Suprapubic skin (tissue), 4 donors: ENCODE measurements around the gene ANK3. TPM values are rescaled to one million over a fixed set of nuclear protein-coding genes. Genes with fewer than 3 reads are reported as not detected.
A peak's percentile ranks its signal among the peaks of the same experiment; 100 is the strongest.

Experiments
- DNase-seq, 2 donors: peaks; one replicate each; pipeline ENCODE4 v3.0.0-alpha.2; 2019; ENCODE audit warnings: low spot score in 2 of 2
- H3K27ac ChIP-seq: fragments of 200-600 bp; sonication (generic); one replicate; pipeline ENCODE4 v1.5.1; 2019
- H3K27me3 ChIP-seq: fragments of 200-600 bp; sonication (generic); one replicate; pipeline ENCODE4 v1.5.1; 2019
- H3K36me3 ChIP-seq: fragments of 200-600 bp; sonication (generic); one replicate; pipeline ENCODE4 v1.5.1; 2019
- H3K4me1 ChIP-seq: fragments of 200-600 bp; sonication (generic); one replicate; pipeline ENCODE4 v1.5.1; 2019
- H3K4me3 ChIP-seq: fragments of 200-600 bp; sonication (generic); one replicate; pipeline ENCODE4 v1.5.1; 2019; ENCODE audit warnings: mild to moderate bottlenecking
- H3K9me3 ChIP-seq: fragments of 200-600 bp; sonication (generic); one replicate; pipeline ENCODE4 v1.5.1; 2019
- EP300 ChIP-seq: sonication (generic); formaldehyde crosslinking; IDR thresholded peaks from one replicate; pipeline ENCODE4 v1.6.1; 2017; ENCODE audit warnings: antibody characterized with exemption
- POLR2A ChIP-seq, 2 donors: fragments of 450-650 bp; IDR thresholded peaks; one replicate each; pipeline ENCODE4 v1.6.1; 2017; ENCODE audit warnings: antibody characterized with exemption in 2 of 2, mild to moderate bottlenecking in 2 of 2, moderate library complexity in 2 of 2
- POLR2AphosphoS5 ChIP-seq, 3 donors: sonication (generic); formaldehyde crosslinking; IDR thresholded peaks; one replicate each; pipeline ENCODE4 v1.6.1; 2017; ENCODE audit warnings: antibody characterized with exemption in 3 of 3
- WGBS: methylation state at CpG from one replicate; pipeline ENCODE4 v1.1.5; 2018; 5-methylcytosine and 5-hydroxymethylcytosine counted together
- total RNA-seq, 4 donors: library from RNA; depleted of rRNA; stranded (reverse); fragments of >200 nt; gene quantifications; one replicate each; pipeline ENCODE4 v1.1.0, GENCODE V29; 2016
- TF ChIP-seq, protein P1 (sequence below), 2 donors: fragments of 200-600 bp in 1 of 2; fragments of 450-650 bp in 1 of 2; sonication (generic) in 1 of 2; IDR thresholded peaks; one replicate each; pipeline ENCODE4 v1.5.1; 2016 to 2019; ENCODE audit warnings: antibody characterized with exemption in 2 of 2, mild to moderate bottlenecking in 1 of 2, moderate library complexity in 1 of 2

Gene ANK3
- total RNA-seq, 4 donors from 2014 or later = 89.1 to 191 (median 112) TPM

DNA sequence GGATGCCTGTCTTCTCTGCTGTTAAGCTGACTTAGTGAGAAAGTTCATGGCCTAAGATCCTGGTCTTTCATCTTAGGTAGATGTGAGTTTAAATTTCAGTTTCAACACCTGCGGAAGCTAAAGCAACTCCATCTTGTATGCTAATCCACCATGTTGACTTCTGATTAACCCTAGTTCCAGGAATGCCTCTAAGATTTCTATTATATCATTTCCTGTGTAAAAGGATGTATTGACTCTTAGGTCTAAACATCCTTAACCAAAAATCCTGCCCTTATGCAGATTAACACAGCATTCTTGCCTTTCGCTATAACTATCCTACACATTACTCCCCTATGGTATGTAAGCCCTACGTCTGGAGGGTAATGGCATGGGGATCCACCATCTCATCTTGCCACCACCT is 388.9 kb downstream of the ANK3 start:
- no peak for TF ChIP-seq EP300
- H3K9me3 ChIP-seq = no peaks in the 10 kb centered on the region
- 98% methylated on average over 3 of the region's 3 CpGs for WGBS
- no peaks in the 10 kb centered on the region for H3K27me3 ChIP-seq
- H3K36me3 ChIP-seq = no peaks in the 10 kb centered on the region
- no peak overlapping the region for H3K27ac ChIP-seq
- DNase-seq = no peak
- no peak overlapping the region for H3K4me3 ChIP-seq
- H3K4me1 ChIP-seq = peaks cover 8% of the 10 kb centered on the region

DNA sequence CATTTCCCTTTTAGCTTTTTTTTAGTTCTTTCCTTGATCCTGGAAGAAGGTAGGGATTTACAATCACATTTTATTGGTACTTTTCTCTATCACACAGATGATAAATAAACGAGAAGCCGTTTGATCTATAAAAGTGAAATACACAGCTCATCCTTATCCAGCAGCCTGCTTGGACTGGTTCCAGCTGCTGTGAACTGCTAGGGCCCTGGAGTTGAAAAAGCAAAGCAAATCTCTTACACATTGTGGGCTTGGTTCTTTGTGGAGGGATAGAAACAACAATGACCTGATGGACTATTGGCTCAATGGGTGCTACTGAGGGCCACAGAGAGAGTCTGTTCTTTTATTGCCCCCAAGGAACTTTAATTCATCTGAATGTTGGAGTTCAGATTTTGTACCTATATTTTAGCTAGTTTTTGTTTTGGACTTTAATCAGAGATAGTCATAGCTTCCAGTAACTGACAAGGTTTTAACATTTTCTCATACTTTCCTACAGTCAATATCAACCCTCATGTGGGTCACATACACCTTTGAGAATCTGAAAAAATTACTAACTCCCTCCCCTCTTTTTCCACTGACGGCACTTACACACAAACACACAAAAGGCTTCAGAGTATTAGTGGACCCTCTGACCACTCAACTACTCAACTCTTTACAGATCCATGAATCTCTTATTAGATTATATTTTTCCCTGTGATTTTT is 391.7 kb downstream of the ANK3 start:
- no peaks in the 10 kb centered on the region for H3K9me3 ChIP-seq
- H3K36me3 ChIP-seq = no peaks in the 10 kb centered on the region
- no peaks in the 10 kb centered on the region for H3K27me3 ChIP-seq
- DNase-seq = no peak
- H3K4me1 ChIP-seq = peaks cover 12% of the 10 kb centered on the region
- TF ChIP-seq EP300 (no peak), POLR2AphosphoS5 (IDR thresholded peaks at IDR 0.05) (no peak), POLR2A (IDR thresholded peaks at IDR 0.05) (no peak)
- TF ChIP-seq, protein P1, sequence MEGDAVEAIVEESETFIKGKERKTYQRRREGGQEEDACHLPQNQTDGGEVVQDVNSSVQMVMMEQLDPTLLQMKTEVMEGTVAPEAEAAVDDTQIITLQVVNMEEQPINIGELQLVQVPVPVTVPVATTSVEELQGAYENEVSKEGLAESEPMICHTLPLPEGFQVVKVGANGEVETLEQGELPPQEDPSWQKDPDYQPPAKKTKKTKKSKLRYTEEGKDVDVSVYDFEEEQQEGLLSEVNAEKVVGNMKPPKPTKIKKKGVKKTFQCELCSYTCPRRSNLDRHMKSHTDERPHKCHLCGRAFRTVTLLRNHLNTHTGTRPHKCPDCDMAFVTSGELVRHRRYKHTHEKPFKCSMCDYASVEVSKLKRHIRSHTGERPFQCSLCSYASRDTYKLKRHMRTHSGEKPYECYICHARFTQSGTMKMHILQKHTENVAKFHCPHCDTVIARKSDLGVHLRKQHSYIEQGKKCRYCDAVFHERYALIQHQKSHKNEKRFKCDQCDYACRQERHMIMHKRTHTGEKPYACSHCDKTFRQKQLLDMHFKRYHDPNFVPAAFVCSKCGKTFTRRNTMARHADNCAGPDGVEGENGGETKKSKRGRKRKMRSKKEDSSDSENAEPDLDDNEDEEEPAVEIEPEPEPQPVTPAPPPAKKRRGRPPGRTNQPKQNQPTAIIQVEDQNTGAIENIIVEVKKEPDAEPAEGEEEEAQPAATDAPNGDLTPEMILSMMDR (IDR thresholded peaks at IDR 0.05) = no peak
- WGBS = 51% methylated on average over 3 of the region's 3 CpGs
- no peak overlapping the region for H3K27ac ChIP-seq
- no peak overlapping the region for H3K4me3 ChIP-seq

DNA sequence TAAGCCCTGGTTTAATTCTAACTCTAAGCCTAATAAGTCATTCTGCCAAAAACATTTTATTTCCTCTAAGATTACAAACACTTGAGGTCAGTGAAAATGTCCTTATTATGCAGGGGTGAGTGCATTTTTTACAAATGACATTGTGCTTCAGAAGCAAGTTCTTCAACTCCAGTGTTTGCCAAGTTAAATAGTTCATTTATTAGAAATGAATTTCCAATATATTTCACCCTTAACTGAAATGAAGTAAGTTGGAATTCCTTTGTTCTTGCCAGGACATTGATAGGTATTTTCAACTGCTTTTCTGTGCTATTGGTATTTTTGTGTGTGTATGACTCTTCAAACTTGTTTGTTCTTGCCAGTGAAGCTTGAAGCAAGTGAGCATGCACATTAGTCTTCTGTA is 393.8 kb downstream of the ANK3 start:
- Histone ChIP-seq H3K4me3 (no peak overlapping the region), H3K4me1 (peaks cover 28% of the 10 kb centered on the region), H3K27ac (no peak overlapping the region), H3K9me3 (no peaks in the 10 kb centered on the region), H3K36me3 (no peaks in the 10 kb centered on the region), H3K27me3 (no peaks in the 10 kb centered on the region)
- no peak for DNase-seq
- no peak for TF ChIP-seq POLR2AphosphoS5 (IDR thresholded peaks at IDR 0.05)
- TF ChIP-seq, protein P1 (IDR thresholded peaks at IDR 0.05) = no peak
- no peak for TF ChIP-seq POLR2A (IDR thresholded peaks at IDR 0.05)
- no peak for TF ChIP-seq EP300

DNA sequence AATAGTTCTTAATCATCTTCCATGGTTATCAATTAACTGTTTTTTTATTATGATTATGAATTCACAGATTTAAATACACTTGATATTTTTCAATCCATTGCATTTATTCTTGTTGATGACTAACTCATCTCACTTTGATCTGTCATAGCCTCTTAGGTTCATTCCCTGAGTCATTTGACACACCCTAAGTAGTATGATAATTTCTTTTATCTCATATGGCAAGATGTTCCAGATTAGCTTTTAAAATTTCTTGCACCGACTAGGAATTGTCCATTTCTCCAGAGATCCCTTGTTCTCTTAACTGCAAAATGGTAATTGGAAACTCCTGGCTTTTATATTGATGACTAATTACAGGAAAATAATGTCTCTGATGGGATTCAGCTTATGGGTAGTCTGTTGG is 395.7 kb downstream of the ANK3 start:
- H3K27me3 ChIP-seq = no peaks in the 10 kb centered on the region
- DNase-seq = no peak
- peaks cover 28% of the 10 kb centered on the region for H3K4me1 ChIP-seq
- no peak overlapping the region for H3K27ac ChIP-seq
- TF ChIP-seq POLR2AphosphoS5 (IDR thresholded peaks at IDR 0.05) = no peak
- TF ChIP-seq, protein P1 (IDR thresholded peaks at IDR 0.05) = no peak
- no peak for TF ChIP-seq EP300
- no peak for TF ChIP-seq POLR2A (IDR thresholded peaks at IDR 0.05)
- 23% methylated on average over 1 of the region's 1 CpG for WGBS
- no peaks in the 10 kb centered on the region for H3K9me3 ChIP-seq
- no peaks in the 10 kb centered on the region for H3K36me3 ChIP-seq
- H3K4me3 ChIP-seq = no peak overlapping the region

DNA sequence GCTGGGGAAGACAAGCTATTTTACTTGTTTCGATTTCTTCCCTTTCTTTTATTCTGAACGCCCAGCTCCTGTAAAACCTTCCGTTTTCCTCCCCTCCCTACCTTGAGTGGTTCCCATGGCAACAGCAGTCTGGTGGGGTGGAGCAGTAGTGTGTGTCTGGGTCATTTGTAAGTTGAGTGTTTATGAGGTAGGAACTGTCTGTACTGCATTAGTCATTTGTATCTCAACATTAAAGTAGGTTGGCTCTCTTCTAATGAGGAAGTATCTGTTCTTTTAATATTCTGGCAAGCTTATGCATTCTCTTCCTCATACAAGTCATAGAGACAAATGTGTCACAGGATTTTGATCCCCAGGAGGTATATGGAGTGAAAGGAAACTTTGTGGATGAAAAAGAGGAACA is 398.0 kb downstream of the ANK3 start:
- Histone ChIP-seq H3K36me3 (no peaks in the 10 kb centered on the region), H3K27ac (peak overlapping the region; percentile 77), H3K27me3 (no peaks in the 10 kb centered on the region), H3K9me3 (no peaks in the 10 kb centered on the region), H3K4me3 (peak overlapping the region; percentile 8), H3K4me1 (peaks cover 28% of the 10 kb centered on the region)
- TF ChIP-seq POLR2AphosphoS5 (IDR thresholded peaks at IDR 0.05) = peak in 1 of 3 donors; percentile 8
- no peak for TF ChIP-seq POLR2A (IDR thresholded peaks at IDR 0.05)
- TF ChIP-seq, protein P1 (IDR thresholded peaks at IDR 0.05) = no peak
- TF ChIP-seq EP300 = no peak
- WGBS = 19% methylated on average over 3 of the region's 3 CpGs
- no peak for DNase-seq

DNA sequence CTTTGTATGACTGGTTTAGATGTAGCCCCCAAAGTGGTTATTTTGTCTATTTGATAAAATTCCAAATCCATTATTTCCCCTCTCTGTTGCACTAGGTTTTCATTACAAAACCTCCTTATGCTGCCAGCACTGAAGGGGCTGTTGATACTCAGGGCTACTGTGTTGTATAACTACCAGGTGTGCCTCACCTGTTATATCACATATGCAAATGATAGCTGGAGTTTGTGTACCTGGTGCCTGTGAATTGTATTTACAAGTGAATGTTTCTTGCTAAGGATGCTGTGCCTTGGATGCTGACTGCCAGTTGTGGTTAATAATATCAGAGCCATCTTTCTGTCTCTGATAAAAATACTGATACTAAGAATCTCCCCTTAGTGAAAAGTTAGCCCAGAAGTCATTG is 398.6 kb downstream of the ANK3 start:
- no peak for TF ChIP-seq POLR2AphosphoS5 (IDR thresholded peaks at IDR 0.05)
- TF ChIP-seq, protein P1 (IDR thresholded peaks at IDR 0.05) = no peak
- TF ChIP-seq POLR2A (IDR thresholded peaks at IDR 0.05) = no peak
- TF ChIP-seq EP300 = no peak
- Histone ChIP-seq H3K36me3 (no peaks in the 10 kb centered on the region), H3K9me3 (no peaks in the 10 kb centered on the region), H3K4me3 (no peak overlapping the region), H3K27ac (peak overlapping the region; percentile 77), H3K4me1 (peaks cover 23% of the 10 kb centered on the region), H3K27me3 (no peaks in the 10 kb centered on the region)
- no peak for DNase-seq
